ENCODE data around the gene STK11IP.

- TF ChIP-seq ZBTB17 (CRISPR knock-in tag; IDR thresholded peaks at IDR 0.05), result no peak
- TF ChIP-seq TAL1 (IDR thresholded peaks at IDR 0.05), result no peak
These were observed 6.6 kb upstream of the STK11IP start for GRCh38 chr2:219591091-219591490.

All from K562 (cell line).